Heart right ventricle (tissue), 16 donors: Measurements from ENCODE around the gene GALNT13. TPM values are rescaled to one million over a fixed set of nuclear protein-coding genes. Genes with fewer than 3 reads are reported as not detected.
A peak's percentile ranks its signal among the peaks of the same experiment; 100 is the strongest.

Experiments
- ATAC-seq, 8 donors: fragments of 200-7000 bp; cut with Tn5 transposase; one replicate each; pipeline ENCODE4 v1.9.1; 2020; ENCODE audit warnings: mild to moderate bottlenecking in 8 of 8, moderate library complexity in 8 of 8, moderate number of reproducible peaks in 1 of 8
- DNase-seq, 2 donors: peaks; one replicate each; pipeline ENCODE4 v3.0.0-alpha.2; 2020
- H3K27ac ChIP-seq, 10 donors: fragments of 200-600 bp; sonication (generic) in 2 of 10; one replicate each; pipeline versions ENCODE4 v1.5.0 to v1.8.0; 2020 to 2022; ENCODE audit warnings: mild to moderate bottlenecking in 3 of 10
- H3K27me3 ChIP-seq, 7 donors: fragments of 200-600 bp; one replicate each; pipeline ENCODE4 v1.8.0; 2021 to 2022; ENCODE audit warnings: mild to moderate bottlenecking in 2 of 7
- H3K36me3 ChIP-seq, 9 donors: fragments of 200-600 bp; sonication (generic) in 1 of 9; one replicate each; pipeline versions ENCODE4 v1.5.0 to v1.8.0; 2020 to 2022; ENCODE audit warnings: mild to moderate bottlenecking in 2 of 9
- H3K4me1 ChIP-seq, 9 donors: fragments of 200-600 bp; sonication (generic) in 1 of 9; one replicate each; pipeline versions ENCODE4 v1.5.0 to v1.8.0; 2020 to 2022; ENCODE audit warnings: mild to moderate bottlenecking in 4 of 9
- H3K4me3 ChIP-seq, 10 donors: fragments of 200-600 bp; sonication (generic) in 2 of 10; one replicate each; pipeline versions ENCODE4 v1.5.0 to v1.8.0; 2020 to 2022; ENCODE audit warnings: mild to moderate bottlenecking in 7 of 10, moderate library complexity in 2 of 10
- H3K9me3 ChIP-seq, 11 donors: fragments of 200-600 bp in 10 of 11; sonication (generic) in 2 of 11; one replicate each; pipeline versions ENCODE4 v1.5.0 to v1.8.0; 2013 to 2022; ENCODE audit warnings: mild to moderate bottlenecking in 2 of 11, control low read depth in 1 of 11, moderate library complexity in 1 of 11
- WGBS, 2 donors: extraction: QIAGEN DNeasy Blood & Tissue Kit; methylation state at CpG; one replicate each; pipeline ENCODE4 v1.1.7; 2013; ENCODE audit warnings: inconsistent platforms in 1 of 2; 5-methylcytosine and 5-hydroxymethylcytosine counted together
- intact Hi-C, 10 donors: fragments of 100-400 bp; cut with DNase I; formaldehyde crosslinking; loops; one replicate each; pipeline versions ENCODE4 v1.11.1 to v1.14.2; 2022
- polyA plus RNA-seq, 2 donors: library from polyadenylated mRNA; stranded (reverse); fragments of 200-250 nt; gene quantifications; one replicate each; pipeline ENCODE4 v1.2.3, GENCODE V29; 2013
- total RNA-seq, 10 donors: library from RNA; stranded (reverse); fragmentation: NEBNext Ultra II Directional in 3 of 10; extraction: Animal tissue kit (Norgen Biotek cat#: 25700) in 3 of 10; gene quantifications; one replicate each; pipeline versions ENCODE4 v1.2.1 to v1.2.4, GENCODE V29; 2021 to 2023
- TF ChIP-seq, protein P1 (sequence below), 9 donors: fragments of 200-600 bp; sonication (generic) in 2 of 9; IDR thresholded peaks; one replicate each; pipeline versions ENCODE4 v1.5.0 to v1.8.0; 2021 to 2022; ENCODE audit warnings: antibody characterized with exemption in 9 of 9, mild to moderate bottlenecking in 5 of 9, moderate library complexity in 1 of 9
- donor health status: Arrhythmogenic right ventricular cardiomyopathy.
- donor health status: ischemic (EF 13 %, LVEDD 7.1; RV severe dilation, severe dysfunction).
- donor health status: healthy with polysubstance abuse.
- donor health status: DM: no; HTN: yes; CAD: no.
- donor health status: DM: no; HTN: no; CAD: no.
- donor health status: ischemic (EF 25% LVEDD 6.9; RV normal size, moderate dysfunction).
- donor health status: ischemic (EF 25% LVEDD 5.7; RV mildly dilated, moderate dysfunction).
- donor health status: healthy.
- donor health status: DM: yes; HTN: yes; CAD: no.
- donor health status: Ischemic cardiomyopathy.
- donor health status: ischemic (EF 35%, LVEDD 5.7; RV mildly dilated, moderate dysfunction).
- donor health status: nonischemic (EF 11% LVEDD 7.7; RV severe dilation, severe dysfunction).
- donor health status: DM: yes; HTN: yes; CAD: no.
- donor health status: PGD.
- donor health status: ischemic (EF 29% LVEDD 5.4; RV normal size, mild dysfunction).
- donor health status: nonischemic (EF 23%, LVEDD 6.1; RV moderate dilation, normal function).

GALNT13 gene
- total and polyA plus RNA-seq, 12 donors, result 0.01 to 0.30 (median 0.05) TPM; not detected in 9

GRCh38 chr2:154374416-154374815 lies 502.7 kb downstream of the GALNT13 start:
- WGBS, 2 donors, result 69 to 88% methylated on average over 1 of the region's 1 CpG
- TF ChIP-seq, protein P1, sequence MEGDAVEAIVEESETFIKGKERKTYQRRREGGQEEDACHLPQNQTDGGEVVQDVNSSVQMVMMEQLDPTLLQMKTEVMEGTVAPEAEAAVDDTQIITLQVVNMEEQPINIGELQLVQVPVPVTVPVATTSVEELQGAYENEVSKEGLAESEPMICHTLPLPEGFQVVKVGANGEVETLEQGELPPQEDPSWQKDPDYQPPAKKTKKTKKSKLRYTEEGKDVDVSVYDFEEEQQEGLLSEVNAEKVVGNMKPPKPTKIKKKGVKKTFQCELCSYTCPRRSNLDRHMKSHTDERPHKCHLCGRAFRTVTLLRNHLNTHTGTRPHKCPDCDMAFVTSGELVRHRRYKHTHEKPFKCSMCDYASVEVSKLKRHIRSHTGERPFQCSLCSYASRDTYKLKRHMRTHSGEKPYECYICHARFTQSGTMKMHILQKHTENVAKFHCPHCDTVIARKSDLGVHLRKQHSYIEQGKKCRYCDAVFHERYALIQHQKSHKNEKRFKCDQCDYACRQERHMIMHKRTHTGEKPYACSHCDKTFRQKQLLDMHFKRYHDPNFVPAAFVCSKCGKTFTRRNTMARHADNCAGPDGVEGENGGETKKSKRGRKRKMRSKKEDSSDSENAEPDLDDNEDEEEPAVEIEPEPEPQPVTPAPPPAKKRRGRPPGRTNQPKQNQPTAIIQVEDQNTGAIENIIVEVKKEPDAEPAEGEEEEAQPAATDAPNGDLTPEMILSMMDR (IDR thresholded peaks at IDR 0.05), result no peak
- H3K9me3 ChIP-seq, result no peaks in the 10 kb centered on the region
- DNase-seq (no peak), ATAC-seq (no peak)
- intact Hi-C loops, result no loop called here
- H3K36me3 ChIP-seq, result no peaks in the 10 kb centered on the region
- H3K4me1 ChIP-seq, result no peaks in the 10 kb centered on the region
- no peak overlapping the region for H3K27ac ChIP-seq
- H3K4me3 ChIP-seq, result no peak overlapping the region
- H3K27me3 ChIP-seq, result peaks cover 0 to 23% (median 0%) of the 10 kb centered on the region in 7 donors

- Histone ChIP-seq H3K27ac (no peak overlapping the region), H3K27me3 (peaks cover 0 to 23% (median 0%) of the 10 kb centered on the region in 7 donors), H3K4me1 (no peaks in the 10 kb centered on the region), H3K4me3 (no peak overlapping the region), H3K9me3 (no peaks in the 10 kb centered on the region), H3K36me3 (no peaks in the 10 kb centered on the region)
- intact Hi-C loops, result no loop called here
- TF ChIP-seq, protein P1 (IDR thresholded peaks at IDR 0.05), result peak in 6 of 9 donors; percentile 36 to 50 (median 42)
- DNase-seq (no peak), ATAC-seq (peak in 1 of 8 donors; percentile 47)
- 9% methylated on average over 7 of the region's 7 CpGs for WGBS, 2 donors
Observed at GRCh38 chr2:154375579-154375931, 503.8 kb downstream of the GALNT13 start.

DNA sequence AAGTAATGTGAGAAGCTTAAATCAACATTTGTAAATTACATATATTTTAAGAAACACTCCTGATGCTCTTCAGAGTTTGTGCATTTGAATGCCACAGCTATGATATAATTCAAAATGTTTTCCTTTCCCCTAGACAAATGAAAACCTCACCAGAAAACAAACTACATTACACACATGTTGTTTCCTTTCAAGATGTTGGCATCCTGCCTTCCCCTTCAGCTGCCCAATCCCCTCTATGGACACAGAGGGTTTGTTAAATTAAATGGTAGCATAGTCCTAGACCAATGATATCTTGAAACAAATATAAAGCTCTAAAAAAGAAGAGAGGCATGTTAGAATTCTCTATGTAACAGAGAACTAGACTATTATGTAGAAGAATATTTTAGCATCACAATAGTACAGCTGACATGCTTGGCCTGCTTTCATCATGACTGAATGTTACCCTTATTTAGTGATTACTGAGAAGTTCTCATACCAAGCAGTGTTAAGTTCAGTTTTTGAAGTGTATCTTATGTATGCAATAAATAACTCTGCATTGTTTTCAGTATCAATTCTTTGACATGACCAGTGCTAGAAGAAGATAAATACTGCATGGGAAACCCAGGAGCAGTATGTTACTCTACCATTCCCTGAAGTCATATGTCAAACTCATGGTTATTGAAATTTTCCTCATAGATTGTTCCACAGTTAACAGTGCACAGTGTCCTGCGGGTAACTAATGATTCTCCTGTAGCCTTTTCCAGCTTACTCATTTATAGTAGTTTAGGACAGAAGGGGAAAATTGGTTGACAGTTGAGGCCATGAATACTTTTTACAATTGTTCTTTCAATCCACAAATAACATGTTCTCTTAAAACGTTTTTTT lies 510.4 kb downstream of the GALNT13 start:
- H3K4me3 ChIP-seq, result no peak overlapping the region
- H3K9me3 ChIP-seq, result peaks cover 0 to 2% (median 0%) of the 10 kb centered on the region in 11 donors
- ATAC-seq (no peak), DNase-seq (no peak)
- H3K4me1 ChIP-seq, result no peaks in the 10 kb centered on the region
- no peak overlapping the region for H3K27ac ChIP-seq
- 54 to 59% methylated on average over 2 of the region's 2 CpGs for WGBS, 2 donors
- intact Hi-C loops, result no loop called here
- H3K36me3 ChIP-seq, result no peaks in the 10 kb centered on the region
- peaks cover 0 to 8% (median 0%) of the 10 kb centered on the region in 7 donors for H3K27me3 ChIP-seq
- TF ChIP-seq, protein P1 (IDR thresholded peaks at IDR 0.05), result no peak

- Histone ChIP-seq H3K4me3 (no peak overlapping the region), H3K27me3 (no peaks in the 10 kb centered on the region), H3K36me3 (no peaks in the 10 kb centered on the region), H3K9me3 (peaks cover 0 to 13% (median 0%) of the 10 kb centered on the region in 11 donors), H3K27ac (no peak overlapping the region), H3K4me1 (no peaks in the 10 kb centered on the region)
- intact Hi-C loops, result no loop called here
- no peak for ATAC-seq
- no peak for DNase-seq
- TF ChIP-seq, protein P1 (IDR thresholded peaks at IDR 0.05), result no peak
Observed at GRCh38 chr2:154386186-154386585, 514.5 kb downstream of the GALNT13 start.
